CD4-positive, alpha-beta T cell treated with Interleukin-4 for 4 hours (primary cell): Measurements from ENCODE around the gene ALPL.

ENCODE experiments used
- DNase-seq: peaks from one replicate; pipeline ENCODE4 v3.0.0-alpha.2; 2020

ALPL gene

GRCh38 chr1:21604208-21604957, 95.2 kb downstream of the ALPL start:
- no peak for DNase-seq

GRCh38 chr1:21605012-21605715, 95.9 kb downstream of the ALPL start:
- no peak for DNase-seq

- no peak for DNase-seq
Observed at GRCh38 chr1:21605964-21606705, 96.9 kb downstream of the ALPL start.

- DNase-seq = peak; percentile 10
Observed at GRCh38 chr1:21607549-21608529, 98.6 kb downstream of the ALPL start.

GRCh38 chr1:21608798-21609197, 99.6 kb downstream of the ALPL start:
- DNase-seq = no peak

DNA sequence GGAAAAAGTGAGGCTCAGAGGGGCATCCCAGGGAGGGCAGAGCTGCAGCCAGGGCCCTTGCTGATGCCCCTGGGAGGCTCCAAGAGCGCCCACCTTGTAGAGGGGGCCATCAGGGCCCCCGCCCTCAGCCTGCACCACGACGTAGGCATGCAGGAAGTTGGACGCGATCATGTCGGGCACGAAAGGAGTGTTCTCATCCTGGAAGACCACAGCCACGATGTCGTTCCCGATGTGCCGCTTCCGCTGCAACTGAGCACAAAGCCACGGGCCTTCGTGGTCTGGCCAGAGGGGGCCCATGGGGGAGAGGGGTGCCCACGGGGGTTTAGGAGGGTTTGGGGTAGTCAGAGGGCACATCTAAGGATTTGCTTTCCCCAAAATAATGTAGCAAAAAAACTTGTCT, 100.8 kb downstream of the ALPL start:
- no peak for DNase-seq

DNA sequence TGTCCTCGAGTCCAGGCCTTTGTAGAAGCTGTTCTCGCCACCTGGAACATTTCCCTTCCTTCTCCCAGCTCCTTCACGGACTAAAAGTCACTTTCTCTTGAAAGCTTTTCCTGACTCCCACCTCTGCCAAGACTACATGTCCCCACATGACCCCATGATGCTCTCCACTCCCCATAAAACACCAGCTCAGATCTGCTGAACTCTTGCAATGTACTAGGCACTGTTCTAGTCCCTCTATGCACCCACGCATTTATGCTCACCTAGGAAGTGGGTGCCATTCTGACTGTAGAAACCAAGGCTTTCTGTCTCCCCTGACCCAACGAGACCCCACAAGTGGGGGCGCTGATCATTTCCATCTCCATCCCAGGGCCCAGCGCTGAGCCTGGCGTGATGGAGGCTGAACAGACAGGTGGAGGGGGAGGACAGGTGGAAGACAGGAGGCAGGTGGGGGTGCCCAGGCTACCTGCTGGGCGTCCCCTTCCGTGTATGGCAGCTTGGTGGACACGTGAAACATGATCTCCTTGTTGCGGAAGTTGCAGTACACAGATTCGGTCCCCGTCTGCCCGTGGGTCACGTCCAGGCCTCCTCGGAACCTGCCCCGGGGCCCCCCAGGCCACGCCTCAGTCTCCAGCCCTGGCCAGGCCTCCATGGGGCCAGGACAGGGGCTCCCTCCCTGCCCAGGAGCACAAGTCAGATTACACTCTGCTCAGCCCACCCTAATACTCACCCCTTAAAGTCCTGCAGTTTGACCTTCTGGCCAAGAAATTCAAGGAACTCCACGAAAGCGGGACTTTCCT, 102.0 kb downstream of the ALPL start:
- DNase-seq = no peak

DNA sequence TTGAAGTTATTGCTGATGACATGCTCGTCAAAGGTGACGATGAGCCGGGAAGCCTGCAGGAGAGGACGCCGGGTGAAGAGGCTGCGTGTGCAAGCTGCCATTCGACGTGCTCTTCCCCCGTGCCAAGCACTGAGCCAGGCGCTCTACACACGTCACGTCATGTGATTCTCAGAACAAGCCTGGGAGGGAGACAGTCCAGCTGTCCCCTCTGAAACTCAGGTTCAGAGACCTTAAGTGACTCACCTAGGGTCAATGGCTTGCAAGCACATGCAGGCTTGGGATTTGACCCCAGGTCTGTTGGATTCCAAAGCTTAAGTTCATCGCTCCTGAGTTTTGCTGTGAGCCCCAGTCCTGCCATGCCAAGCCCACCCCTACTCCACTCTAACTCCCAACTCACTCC, 102.8 kb downstream of the ALPL start:
- no peak for DNase-seq

- no peak for DNase-seq
Observed at GRCh38 chr1:21613072-21613867, 104.0 kb downstream of the ALPL start.

GRCh38 chr1:21614419-21615115, 105.3 kb downstream of the ALPL start:
- DNase-seq = no peak

DNA sequence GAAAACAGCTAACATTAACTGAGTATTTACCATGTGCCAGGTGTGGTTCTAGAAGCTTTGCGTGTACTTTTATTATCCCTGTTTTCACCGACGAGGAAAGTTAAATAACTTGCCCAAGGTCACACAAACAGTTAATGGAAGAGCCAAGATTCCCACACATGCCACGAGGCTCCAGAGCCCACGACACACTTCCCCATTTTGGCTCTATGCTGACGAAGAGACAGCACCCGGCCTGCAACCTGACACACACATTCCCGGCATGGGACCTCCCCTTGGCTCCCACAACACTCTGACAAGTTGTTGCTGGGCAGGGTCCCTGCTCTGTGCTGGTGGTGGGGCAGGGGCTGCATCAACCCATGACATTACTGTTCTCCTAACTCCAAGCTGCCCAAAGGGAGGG, 107.1 kb downstream of the ALPL start:
- DNase-seq = no peak

DNA sequence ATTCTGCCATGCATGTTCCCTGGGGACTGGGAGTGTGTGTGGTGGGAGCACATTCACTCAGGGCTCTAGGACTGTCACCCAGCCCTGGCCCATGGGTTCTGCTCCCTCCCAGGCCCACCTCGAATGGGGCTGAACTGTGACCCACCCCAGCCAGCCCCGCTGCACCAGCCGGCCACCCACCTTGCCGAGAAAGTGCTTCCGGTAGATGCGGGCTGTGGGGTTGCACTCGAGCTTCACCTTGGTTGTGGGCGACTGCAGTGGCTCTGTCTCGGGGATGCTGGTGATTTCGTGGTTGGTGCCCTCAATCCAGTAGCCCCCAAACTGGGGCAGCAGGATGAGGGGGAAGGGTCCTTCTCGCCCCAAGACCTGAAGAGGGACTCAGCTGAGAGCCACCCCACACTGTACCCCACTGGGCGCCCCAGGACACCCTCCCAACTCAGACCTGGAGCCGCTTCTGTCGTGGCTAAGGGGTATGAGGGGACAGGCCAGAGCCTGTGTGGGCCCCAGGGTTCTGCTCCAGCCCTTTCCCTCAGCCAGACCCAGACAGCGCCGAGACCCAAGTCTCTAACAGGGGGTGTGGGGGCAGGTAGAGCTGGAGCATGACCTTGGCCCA, 108.0 kb downstream of the ALPL start:
- no peak for DNase-seq

DNA sequence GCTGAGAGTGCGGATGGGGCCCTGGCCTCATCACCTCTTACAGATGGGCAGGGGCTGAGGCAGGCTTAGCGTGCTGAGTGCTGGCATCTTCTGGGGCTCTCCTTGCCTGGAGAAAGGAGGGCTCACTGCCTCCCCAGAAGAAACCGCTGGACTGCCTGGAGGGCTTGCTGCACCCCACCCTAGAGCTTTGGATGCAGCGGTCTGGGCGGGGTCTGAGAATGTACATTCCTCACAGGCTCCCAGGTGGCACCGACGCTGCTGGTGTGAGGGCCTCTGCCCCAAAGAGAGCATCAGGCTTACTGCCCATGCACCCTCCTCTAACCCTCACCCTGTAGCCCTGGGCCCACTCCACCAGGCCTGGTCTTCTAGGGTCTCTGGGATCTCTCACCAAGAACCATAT, 108.8 kb downstream of the ALPL start:
- no peak for DNase-seq

GRCh38 chr1:21618561-21619374, 109.5 kb downstream of the ALPL start:
- DNase-seq = no peak

DNA sequence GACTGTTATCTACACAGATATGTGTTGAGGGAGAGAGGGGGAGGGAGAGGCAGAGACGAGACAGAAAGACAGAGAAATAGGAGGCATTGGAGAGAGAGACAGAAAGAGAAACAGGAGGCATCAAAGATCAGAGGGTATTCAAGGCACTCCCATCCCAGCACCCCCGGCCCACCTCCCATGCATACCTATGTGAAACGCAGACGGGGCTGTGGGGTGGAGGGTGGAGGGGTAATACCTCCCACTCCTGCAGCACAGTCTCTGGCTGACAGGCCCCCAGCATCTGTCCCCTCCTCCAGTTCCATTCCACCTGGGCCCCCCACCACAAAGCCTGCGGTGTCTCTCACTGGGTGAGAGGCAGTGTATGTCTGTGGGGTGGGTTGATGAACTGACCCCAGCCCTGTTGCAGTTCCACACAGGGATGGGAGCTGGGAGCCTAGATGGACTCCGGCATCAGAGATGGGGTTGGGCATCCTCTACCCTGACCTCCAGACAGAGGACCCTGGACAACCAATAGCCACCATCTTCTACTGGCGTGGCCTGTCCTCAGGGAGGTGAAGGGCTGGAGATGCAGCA, 110.2 kb downstream of the ALPL start:
- DNase-seq = no peak

- DNase-seq = no peak
Observed at GRCh38 chr1:21620011-21620410, 110.8 kb downstream of the ALPL start.

DNA sequence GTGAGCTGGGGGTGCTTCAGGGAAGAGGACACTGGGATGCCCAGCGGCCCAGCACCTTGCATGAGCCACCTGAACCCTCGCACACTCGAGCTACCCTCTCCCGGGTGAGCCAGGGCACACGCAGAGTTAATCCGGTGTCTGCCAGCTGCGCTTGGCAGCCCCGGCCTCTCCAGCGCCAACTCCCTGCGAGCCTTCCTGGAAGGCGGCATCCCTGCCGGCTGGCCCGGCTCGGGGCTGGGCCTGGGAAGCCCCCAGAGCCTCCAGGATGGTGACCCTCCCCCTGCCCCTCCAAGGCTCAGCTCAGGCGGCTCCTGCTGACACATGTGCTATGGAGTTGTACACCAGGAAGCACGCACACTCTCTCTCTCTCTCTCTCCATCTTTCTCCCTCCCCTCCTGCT, 111.3 kb downstream of the ALPL start:
- DNase-seq = no peak

GRCh38 chr1:21621051-21621450, 111.8 kb downstream of the ALPL start:
- no peak for DNase-seq
